GM19193 (cell line): ENCODE measurements around the gene RFXAP.

Source experiments
- POLR2A ChIP-seq: IDR thresholded peaks from 4 replicates; pipeline ENCODE4 v1.6.1; 2011; ENCODE audit not compliant: insufficient read depth, insufficient read length; ENCODE audit errors: extremely low read depth

Gene RFXAP

GRCh38 chr13:36847606-36848005 is 28.6 kb downstream of the RFXAP start:
- TF ChIP-seq POLR2A, result no peak

DNA sequence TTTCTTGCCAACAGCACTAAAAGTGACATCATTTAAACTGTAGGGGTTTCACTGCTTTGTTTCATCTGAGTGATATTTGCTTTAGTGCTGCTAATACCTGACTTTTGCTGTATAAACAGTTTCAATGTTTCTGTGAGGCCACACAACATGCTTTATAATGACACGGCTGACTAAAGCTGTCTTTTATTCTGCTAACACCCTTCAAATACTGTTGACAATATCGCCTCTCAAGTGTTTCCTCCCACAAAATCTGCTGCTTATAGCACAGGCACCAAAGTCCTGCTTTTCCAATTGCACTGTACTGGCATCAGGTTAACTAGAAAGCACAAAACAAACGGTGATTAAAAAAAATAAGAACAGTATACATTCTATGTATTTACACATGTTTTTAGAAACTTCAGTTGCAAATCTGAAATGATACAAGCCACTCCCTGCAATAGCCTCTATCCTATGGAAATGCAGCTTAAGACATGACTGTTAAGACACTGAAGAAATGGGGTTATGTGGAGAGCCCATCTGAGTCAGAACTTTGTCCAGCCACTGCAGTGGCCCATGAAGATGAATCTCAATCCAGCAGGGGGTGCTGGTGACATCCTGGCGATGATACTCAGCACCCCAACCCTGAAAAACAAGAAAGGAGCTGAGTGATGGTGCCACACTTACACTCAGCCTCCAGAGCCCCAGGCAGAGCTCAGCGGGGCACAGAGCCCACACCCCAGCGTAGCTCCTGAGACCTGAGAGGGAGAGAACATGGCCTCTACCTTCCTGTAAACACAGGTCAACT is 29.4 kb downstream of the RFXAP start:
- TF ChIP-seq POLR2A, result no peak

- no peak for TF ChIP-seq POLR2A
Measured at GRCh38 chr13:36850790-36851438, 31.9 kb downstream of the RFXAP start.

DNA sequence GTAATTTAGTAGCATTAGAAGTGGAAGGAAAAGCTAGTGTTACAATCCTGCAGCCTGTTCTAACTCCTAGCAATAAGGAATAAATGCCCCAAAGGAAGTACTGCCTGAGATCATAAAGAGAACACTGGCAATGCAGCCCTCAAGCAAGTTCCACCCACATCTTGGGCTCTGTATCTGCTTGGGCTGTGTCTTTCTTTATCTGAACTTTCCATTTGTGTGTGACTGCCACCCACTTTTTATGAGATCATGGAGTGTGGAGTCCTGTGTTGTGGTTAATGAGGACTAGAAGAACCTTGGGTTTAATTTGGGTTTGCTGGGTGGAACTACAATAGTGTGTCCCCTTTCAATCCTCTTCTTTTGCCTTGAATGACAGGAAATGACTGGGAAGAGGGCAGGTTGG is 38.2 kb downstream of the RFXAP start:
- no peak for TF ChIP-seq POLR2A

DNA sequence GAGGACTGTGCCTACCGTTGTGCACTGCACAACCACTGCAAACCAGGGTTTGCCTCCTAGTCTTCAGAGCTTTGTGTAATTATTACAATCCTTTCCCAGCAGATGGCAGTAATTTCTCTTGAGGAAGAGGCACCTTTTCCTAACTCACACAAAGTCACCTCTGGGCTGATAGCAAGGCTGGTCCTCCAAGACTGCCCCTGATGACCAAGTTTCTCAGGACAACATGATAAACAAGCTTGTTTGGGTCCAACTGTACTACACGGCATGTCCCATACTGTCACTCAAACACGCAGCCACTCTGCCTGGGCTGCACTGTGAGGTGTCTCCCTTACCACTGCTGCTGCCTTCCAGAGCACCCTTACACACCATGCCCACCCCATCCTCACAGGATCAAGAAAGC is 39.3 kb downstream of the RFXAP start:
- no peak for TF ChIP-seq POLR2A

- TF ChIP-seq POLR2A, result no peak
Measured at GRCh38 chr13:36859259-36859658, 40.2 kb downstream of the RFXAP start.

- TF ChIP-seq POLR2A, result no peak
Measured at GRCh38 chr13:36862002-36862685, 43.1 kb downstream of the RFXAP start.

DNA sequence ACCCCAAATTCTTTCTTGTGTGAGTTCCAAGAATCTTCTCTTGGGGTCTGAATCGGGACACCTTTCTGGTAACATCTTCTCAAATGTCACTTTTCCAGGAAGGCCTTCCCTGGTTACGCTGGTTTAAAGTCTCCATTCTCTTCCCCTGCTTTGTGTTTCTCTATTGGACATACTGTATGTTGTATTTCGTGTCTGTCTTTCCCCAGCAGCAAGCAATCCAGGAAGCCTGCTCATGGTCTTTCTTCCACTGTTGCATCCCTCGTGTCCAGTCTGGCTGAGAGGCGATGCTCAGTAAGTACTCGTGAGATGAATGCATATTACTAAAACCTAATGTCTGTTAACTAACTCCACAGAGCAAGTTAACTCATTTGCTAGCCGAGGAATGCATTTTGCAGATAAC is 43.7 kb downstream of the RFXAP start:
- TF ChIP-seq POLR2A, result no peak

DNA sequence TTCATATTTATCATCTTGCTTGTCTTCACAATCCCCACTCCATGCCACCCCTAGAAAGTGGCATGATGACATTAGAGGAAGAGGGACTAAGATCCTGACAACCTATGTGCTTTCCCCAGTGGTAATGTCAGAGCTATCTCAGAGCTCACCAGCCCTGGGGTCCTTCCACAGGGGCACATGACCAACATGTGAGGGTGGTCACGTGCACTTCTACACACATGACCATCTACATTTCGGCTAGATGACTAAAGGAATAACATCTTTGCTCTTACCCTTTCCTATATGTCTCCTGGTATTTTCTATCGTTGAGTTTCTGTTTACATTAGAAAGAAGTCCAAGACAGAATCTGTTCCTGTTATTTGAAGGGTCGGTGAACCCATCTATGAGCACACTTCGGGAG is 46.2 kb downstream of the RFXAP start:
- no peak for TF ChIP-seq POLR2A

- TF ChIP-seq POLR2A, result no peak
Measured at GRCh38 chr13:36866232-36866631, 47.2 kb downstream of the RFXAP start.

DNA sequence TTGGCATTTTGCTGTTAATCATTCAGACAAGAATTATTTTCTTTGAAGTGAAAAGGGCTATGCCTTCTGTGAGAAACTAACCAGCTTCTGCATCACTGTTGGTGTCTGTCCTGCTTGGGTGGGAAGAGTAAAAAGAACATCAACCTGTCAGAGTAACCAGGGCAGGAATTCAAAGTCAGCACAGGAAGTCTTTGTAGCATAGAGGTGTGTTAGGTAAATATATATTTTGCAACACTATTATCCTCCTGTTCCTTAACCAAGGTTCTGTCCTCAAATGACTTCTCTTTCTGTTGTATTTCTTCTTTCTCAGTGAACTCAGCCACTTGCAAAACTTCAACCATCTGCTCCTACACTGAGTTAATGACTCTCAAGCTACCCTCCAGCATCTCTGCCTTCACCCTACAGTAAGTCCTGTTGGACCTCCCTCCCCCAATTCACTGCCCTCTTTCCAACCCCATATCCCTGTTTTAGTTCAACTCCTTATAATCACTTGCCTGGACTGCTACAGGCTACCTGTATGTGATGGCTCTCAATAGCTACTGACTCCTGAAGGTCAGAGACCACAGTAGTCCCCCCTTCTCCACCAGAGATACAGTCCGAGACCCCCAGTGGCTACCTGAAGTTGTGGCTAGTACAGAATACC is 51.1 kb downstream of the RFXAP start:
- no peak for TF ChIP-seq POLR2A

DNA sequence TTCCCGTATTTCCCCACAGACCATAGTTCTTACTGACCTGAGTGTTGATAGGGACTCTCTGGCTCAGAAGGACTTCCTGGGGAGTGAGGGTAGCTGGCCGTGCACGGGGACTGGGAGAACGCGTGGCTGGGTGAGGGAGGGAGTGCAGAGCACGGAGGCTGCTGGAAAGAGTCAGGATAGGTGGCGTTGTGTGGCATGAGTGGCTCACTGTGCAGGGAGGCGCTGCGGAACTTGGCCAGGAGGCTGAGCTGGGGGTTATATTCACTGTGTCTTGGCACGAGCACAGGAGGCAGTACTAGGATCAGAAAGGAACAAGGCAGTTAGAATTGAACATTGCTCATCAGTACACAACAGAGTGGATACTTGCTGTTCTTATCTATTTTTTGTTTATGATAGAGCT is 53.6 kb downstream of the RFXAP start:
- TF ChIP-seq POLR2A, result no peak

- no peak for TF ChIP-seq POLR2A
Measured at GRCh38 chr13:36875431-36875830, 56.4 kb downstream of the RFXAP start.

- TF ChIP-seq POLR2A, result no peak
Measured at GRCh38 chr13:36875961-36876360, 56.9 kb downstream of the RFXAP start.
